HPDE6-E6E7 (cell line): ENCODE measurements around the gene HMX3.
"Not testable (repeated sequence)": the region's sequence is repeated elsewhere in the genome, so short reads cannot be mapped to it uniquely, and the experiment has no call there.

Source experiments
- DNase-seq: peaks from one replicate; pipeline ENCODE4 v3.0.0; 2011; ENCODE audit warnings: missing footprints; ENCODE audit errors: extremely low spot score

Gene HMX3

GRCh38 chr10:123171616-123172015, 35.8 kb downstream of the HMX3 start:
- not testable (repeated sequence) for DNase-seq

DNA sequence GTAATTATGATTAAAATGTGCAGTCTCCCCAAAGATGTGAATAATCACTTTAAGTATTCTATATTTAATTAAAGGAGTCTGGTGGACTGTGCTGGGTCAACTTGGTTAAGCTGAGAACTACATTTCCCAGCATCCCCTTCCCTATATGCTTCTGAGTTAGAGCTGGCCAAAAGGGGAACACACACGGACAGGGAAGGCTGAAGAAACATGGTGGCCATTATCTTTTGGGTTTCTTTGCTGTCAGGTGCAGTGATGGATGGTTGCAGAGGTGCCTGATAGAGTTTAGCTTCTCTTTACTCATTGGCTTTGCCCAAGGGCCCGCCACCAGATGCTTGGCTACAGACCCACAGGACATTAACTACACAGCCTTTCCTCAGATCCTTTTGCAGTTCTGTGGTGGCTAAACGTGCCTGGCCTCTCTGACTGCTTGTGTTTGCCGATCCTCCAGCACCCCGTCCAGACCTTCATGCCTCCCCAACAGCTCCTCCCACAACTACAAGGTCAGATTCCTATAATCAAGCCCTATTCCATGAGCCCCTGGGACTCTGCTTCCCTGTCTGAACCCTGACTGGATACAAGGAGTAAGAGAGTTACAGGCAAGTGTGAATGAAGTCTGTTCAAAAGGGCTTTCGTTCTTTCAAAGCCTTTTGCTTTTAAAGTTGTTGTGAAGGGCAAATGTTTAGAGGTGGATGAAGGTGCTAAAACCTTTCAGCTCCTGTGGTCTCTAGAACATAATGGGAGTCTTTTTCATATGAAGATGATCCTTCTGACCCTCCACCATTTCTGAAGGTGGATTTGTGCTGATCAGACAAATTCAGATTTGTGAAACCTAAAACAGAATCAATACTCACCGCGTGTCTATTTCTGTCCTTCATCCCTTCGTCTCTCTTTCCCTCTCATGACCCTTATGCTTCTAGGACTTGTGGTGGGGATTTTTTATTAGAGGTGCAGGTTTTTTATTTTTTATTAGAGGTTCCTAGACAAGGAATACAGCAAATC, 39.9 kb downstream of the HMX3 start:
- no peak for DNase-seq

DNA sequence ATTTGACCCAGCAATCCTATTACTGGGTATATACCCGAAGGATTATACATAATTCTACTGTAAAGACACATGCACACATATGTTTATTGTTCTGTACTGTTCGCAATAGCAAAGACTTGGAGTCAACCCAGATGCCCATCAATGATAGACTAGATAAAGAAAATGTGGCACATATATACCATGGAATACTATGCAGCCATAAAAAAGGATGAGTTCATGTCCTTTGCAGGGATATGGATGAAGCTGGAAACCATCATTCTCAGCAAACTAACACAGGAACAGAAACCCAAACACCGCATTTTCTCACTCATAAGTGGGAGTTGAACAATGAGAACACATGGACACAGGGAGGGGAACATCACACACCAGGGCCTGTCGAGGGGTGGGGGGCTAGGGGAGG, 42.6 kb downstream of the HMX3 start:
- DNase-seq = not testable (repeated sequence)

GRCh38 chr10:123180101-123181090, 44.6 kb downstream of the HMX3 start:
- DNase-seq = no peak

GRCh38 chr10:123183724-123184123, 48.0 kb downstream of the HMX3 start:
- DNase-seq = no peak

GRCh38 chr10:123187781-123188180, 52.0 kb downstream of the HMX3 start:
- DNase-seq = no peak
